HepG2 (cell line): ENCODE data around the gene TNN. TPM values are rescaled to one million over a fixed set of nuclear protein-coding genes. Genes with fewer than 3 reads are reported as not detected.

Source experiments
- CBX5 ChIP-seq: sonication (generic); formaldehyde crosslinking; IDR thresholded peaks from 2 replicates; pipeline ENCODE4 v1.4.0; 2020; ENCODE audit warnings: missing genetic modification reagents, borderline replicate concordance
- CENPX ChIP-seq: sonication (generic); formaldehyde crosslinking; IDR thresholded peaks from 2 replicates; pipeline ENCODE4 v1.9.0; 2021; ENCODE audit warnings: mild to moderate bottlenecking, missing genetic modification reagents, moderate library complexity
- DNMT3B ChIP-seq: conservative IDR thresholded peaks from 2 replicates; pipeline ENCODE4 v1.6.1; 2016; ENCODE audit warnings: missing biosample characterization, control low read depth
- FOXK1 ChIP-seq: sonication (generic); formaldehyde crosslinking; IDR thresholded peaks from 2 replicates; pipeline ENCODE4 v1.4.0; 2020; ENCODE audit warnings: low read depth, missing genetic modification reagents, borderline replicate concordance
- KLF6 ChIP-seq: IDR thresholded peaks from 2 replicates; pipeline ENCODE4 v1.8.0; 2016; ENCODE audit warnings: missing biosample characterization, missing genetic modification reagents
- LRRFIP1 ChIP-seq: sonication (generic); formaldehyde crosslinking; conservative IDR thresholded peaks from 2 replicates; pipeline ENCODE4 v1.4.0; 2020; ENCODE audit warnings: missing genetic modification reagents
- PPARG ChIP-seq: conservative IDR thresholded peaks from 2 replicates; pipeline ENCODE4 v1.6.1; 2016; ENCODE audit warnings: missing biosample characterization, missing genetic modification reagents
- RARG ChIP-seq: sonication (generic); formaldehyde crosslinking; IDR thresholded peaks from 2 replicates; pipeline ENCODE4 v1.4.0; 2020; ENCODE audit warnings: low read depth, mild to moderate bottlenecking, missing genetic modification reagents
- RBAK ChIP-seq: sonication (generic); formaldehyde crosslinking; IDR thresholded peaks from 2 replicates; pipeline ENCODE4 v1.5.1; 2020; ENCODE audit warnings: mild to moderate bottlenecking, missing genetic modification reagents
- SMARCC2 ChIP-seq: fragments of 450-650 bp; IDR thresholded peaks from 2 replicates; pipeline ENCODE4 v1.6.1; 2017; ENCODE audit warnings: antibody characterized with exemption, mild to moderate bottlenecking
- XBP1 ChIP-seq: sonication (generic); formaldehyde crosslinking; IDR thresholded peaks from 2 replicates; pipeline ENCODE4 v1.5.0; 2020; ENCODE audit warnings: missing genetic modification reagents
- ZNF24 ChIP-seq: fragments of 450-650 bp; IDR thresholded peaks from 2 replicates; pipeline ENCODE4 v1.6.1; 2017; ENCODE audit warnings: antibody characterized with exemption, mild to moderate bottlenecking
- ZNF331 ChIP-seq: sonication (generic); formaldehyde crosslinking; IDR thresholded peaks from 2 replicates; pipeline ENCODE4 v1.4.0; 2020; ENCODE audit warnings: missing genetic modification reagents
- ZNF576 ChIP-seq: sonication (generic); formaldehyde crosslinking; IDR thresholded peaks from 2 replicates; pipeline ENCODE4 v1.4.0; 2020; ENCODE audit warnings: mild to moderate bottlenecking, missing genetic modification reagents
- ZNF609 ChIP-seq: sonication (generic); formaldehyde crosslinking; IDR thresholded peaks from 2 replicates; pipeline ENCODE4 v1.4.0; 2020; ENCODE audit warnings: mild to moderate bottlenecking, missing genetic modification reagents, borderline replicate concordance
- ZNF644 ChIP-seq: IDR thresholded peaks from 2 replicates; pipeline ENCODE4 v1.6.1; 2016; ENCODE audit warnings: low read depth
- ZNF652 ChIP-seq: IDR thresholded peaks from 2 replicates; pipeline ENCODE4 v1.6.1; 2016; ENCODE audit warnings: low read depth, borderline replicate concordance
- ZNF704 ChIP-seq: sonication (generic); formaldehyde crosslinking; IDR thresholded peaks from 2 replicates; pipeline ENCODE4 v1.8.1; 2023; ENCODE audit warnings: mild to moderate bottlenecking, inconsistent platforms, moderate library complexity, missing genetic modification reagents, borderline replicate concordance
- ZNF724P ChIP-seq: sonication (generic); formaldehyde crosslinking; IDR thresholded peaks from 2 replicates; pipeline ENCODE4 v1.8.0; 2022; ENCODE audit warnings: missing genetic modification reagents, borderline replicate concordance
- ZNF776 ChIP-seq: sonication (generic); formaldehyde crosslinking; IDR thresholded peaks from 2 replicates; pipeline ENCODE4 v1.4.0; 2020; ENCODE audit warnings: mild to moderate bottlenecking, missing genetic modification reagents
- ZSCAN31 ChIP-seq: sonication (generic); formaldehyde crosslinking; IDR thresholded peaks from 2 replicates; pipeline ENCODE4 v1.5.0; 2020; ENCODE audit warnings: low read depth, mild to moderate bottlenecking, missing genetic modification reagents
- polyA plus RNA-seq, 8 experiments: library from polyadenylated mRNA; depleted of rRNA in 3 of 8; stranded (reverse) in 7 of 8; unstranded in 1 of 8; fragments of >200 nt; fragmentation: Illumina TruSeq in 4 of 8; extraction: Trizol in 4 of 8; gene quantifications; 2 replicates each; pipeline versions ENCODE4 v1.2.1 to v1.2.3, GENCODE V29; 2011 to 2016; ENCODE audit warnings: low read depth in 4 of 8, missing spikeins in 1 of 8, mixed read lengths in 1 of 8; ENCODE audit not compliant: insufficient read depth in 1 of 8
- total RNA-seq, 5 experiments: library from RNA; depleted of rRNA; stranded (reverse); fragments of >200 nt; fragmentation: Illumina TruSeq; extraction: Trizol; gene quantifications; 2 replicates each; pipeline ENCODE4 v1.2.3, GENCODE V29; 2016; ENCODE audit warnings: low read depth in 1 of 5

Gene TNN
- total and polyA plus RNA-seq, 2 of the 13 experiments (the other 11 are each of a cell fraction or from before 2014, with no cell fraction given): not detected

- TF ChIP-seq ZNF609: no peak
- no peak for TF ChIP-seq ZNF776 (CRISPR knock-in tag)
- no peak for TF ChIP-seq ZNF652 (CRISPR knock-in tag)
- no peak for TF ChIP-seq PPARG
- no peak for TF ChIP-seq SMARCC2
- no peak for TF ChIP-seq KLF6 (CRISPR knock-in tag)
- TF ChIP-seq DNMT3B (CRISPR knock-in tag): no peak
- TF ChIP-seq XBP1 (CRISPR knock-in tag): no peak
- peak; percentile 97 for TF ChIP-seq ZNF644
- no peak for TF ChIP-seq ZNF724P (CRISPR knock-in tag)
- no peak for TF ChIP-seq ZNF704 (CRISPR knock-in tag)
- no peak for TF ChIP-seq ZNF24
- no peak for TF ChIP-seq ZSCAN31 (CRISPR knock-in tag)
- no peak for TF ChIP-seq FOXK1 (CRISPR knock-in tag)
- TF ChIP-seq RBAK: no peak
- TF ChIP-seq LRRFIP1 (CRISPR knock-in tag): no peak
- no peak for TF ChIP-seq RARG (CRISPR knock-in tag)
- TF ChIP-seq CBX5 (CRISPR knock-in tag): no peak; the same call in 1 of the 2 replicates
- no peak for TF ChIP-seq ZNF576
- TF ChIP-seq CENPX (CRISPR knock-in tag): no peak
- TF ChIP-seq ZNF331 (CRISPR knock-in tag): peak; percentile 17; the same call in 1 of the 2 replicates
These were observed 28.5 kb downstream of the TNN start (continued) for GRCh38 chr1:175095978-175096607.
